GM13976 (cell line): ENCODE data around the gene ADGB.
"Not testable (repeated sequence)": the region's sequence is repeated elsewhere in the genome, so short reads cannot be mapped to it uniquely, and the experiment has no call there.

Experiments
- DNase-seq: peaks from one replicate; pipeline ENCODE4 v3.0.0; 2012; ENCODE audit warnings: low spot score
- in situ Hi-C: fragments of 300-500 bp; cut with MboI; formaldehyde crosslinking; loops from one replicate; pipeline ENCODE4 v1.12.0; 2022; ENCODE audit warnings: low sequenced_read_pairs, mixed read lengths, inconsistent platforms; ENCODE audit not compliant: unreplicated experiment
- TF ChIP-seq, protein P1 (sequence below): IDR thresholded peaks from 2 replicates; pipeline ENCODE4 v1.5.1; 2012; ENCODE audit warnings: borderline replicate concordance, mild to moderate bottlenecking; ENCODE audit not compliant: insufficient read depth; ENCODE audit errors: extremely low read depth, missing control alignments, control extremely low read depth

The ADGB gene

DNA sequence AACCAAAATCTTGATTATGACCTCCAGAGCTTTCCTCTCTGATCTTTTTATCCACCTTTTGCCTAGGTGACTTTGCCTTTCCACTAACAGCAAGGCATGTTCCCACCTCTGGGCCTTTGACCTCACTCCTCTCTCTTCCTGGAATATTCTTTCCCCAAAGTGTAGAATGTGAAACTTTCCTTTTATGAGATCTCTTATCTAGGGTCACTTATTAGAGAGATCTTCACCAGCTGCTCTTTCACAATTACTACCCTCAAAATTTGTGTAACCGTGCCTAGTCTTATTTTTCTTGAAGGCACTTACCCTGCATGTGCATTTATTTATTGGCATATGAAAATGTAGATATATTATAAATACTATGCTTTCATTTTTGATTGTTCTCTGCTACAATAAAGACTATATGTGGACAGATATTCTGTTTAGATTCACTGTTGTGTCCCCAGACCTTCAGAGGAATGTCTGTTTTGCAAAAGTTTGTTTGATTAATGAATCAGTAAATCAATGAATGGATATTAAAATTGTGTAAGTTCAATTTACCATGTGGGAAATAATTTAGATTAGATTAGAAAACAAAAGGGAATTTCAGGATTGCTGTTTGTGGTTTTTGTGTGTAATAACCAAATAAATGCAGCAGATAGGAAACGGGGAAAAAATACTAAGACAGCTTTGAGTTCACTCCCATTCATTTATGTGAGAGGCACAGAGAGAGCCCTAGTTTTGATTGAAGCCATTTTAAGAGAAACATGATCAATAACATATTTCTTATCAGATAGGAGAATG lies 207.0 kb downstream of the ADGB start:
- TF ChIP-seq, protein P1, sequence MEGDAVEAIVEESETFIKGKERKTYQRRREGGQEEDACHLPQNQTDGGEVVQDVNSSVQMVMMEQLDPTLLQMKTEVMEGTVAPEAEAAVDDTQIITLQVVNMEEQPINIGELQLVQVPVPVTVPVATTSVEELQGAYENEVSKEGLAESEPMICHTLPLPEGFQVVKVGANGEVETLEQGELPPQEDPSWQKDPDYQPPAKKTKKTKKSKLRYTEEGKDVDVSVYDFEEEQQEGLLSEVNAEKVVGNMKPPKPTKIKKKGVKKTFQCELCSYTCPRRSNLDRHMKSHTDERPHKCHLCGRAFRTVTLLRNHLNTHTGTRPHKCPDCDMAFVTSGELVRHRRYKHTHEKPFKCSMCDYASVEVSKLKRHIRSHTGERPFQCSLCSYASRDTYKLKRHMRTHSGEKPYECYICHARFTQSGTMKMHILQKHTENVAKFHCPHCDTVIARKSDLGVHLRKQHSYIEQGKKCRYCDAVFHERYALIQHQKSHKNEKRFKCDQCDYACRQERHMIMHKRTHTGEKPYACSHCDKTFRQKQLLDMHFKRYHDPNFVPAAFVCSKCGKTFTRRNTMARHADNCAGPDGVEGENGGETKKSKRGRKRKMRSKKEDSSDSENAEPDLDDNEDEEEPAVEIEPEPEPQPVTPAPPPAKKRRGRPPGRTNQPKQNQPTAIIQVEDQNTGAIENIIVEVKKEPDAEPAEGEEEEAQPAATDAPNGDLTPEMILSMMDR, result no peak
- in situ Hi-C loops, result no loop called here
- DNase-seq, result no peak

DNA sequence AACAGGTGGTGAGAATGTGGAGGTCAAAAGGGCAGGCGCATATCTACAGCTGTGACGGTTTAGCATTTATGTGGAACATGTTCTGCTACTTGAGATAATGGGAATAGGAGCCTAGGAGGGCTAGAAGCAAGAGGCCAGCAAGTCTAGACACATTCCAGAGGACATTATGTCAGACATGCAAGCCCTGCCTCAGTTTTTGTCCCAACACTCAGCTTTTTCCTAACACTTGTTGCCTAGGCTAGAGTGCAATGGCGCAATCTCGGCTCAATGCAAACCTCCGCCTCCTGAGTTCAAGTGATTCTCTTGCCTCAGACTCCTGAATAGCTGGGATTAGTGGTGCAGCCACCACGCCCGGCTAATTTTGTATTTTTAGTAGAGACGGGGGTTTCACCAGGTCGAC lies 210.2 kb downstream of the ADGB start:
- in situ Hi-C loops, result not testable (repeated sequence)

DNA sequence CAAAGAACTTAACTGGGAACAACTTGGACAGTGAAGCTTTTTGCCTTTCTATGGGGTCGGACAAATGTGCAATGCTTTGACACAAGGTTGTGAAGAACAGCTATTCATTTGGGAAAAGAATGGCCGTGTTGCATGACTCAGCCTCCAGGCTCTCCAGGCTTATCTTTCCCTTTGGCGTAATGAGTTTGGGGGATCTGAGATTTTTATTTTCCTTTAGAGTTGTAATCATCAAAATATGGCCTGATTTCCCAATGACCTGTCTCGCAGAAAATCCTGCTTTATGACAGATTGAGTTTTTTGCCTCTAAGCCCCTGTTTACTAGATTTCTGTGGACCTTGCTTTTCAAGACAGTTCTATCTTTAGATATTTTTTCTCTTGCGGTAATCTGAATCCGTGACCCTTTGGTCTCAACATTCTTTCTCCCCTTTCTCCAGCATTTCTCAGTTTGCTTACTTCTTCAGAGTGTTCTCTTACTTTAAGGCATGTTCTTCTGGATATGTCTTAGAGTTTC lies 214.1 kb downstream of the ADGB start:
- in situ Hi-C loops, DNase-seq: not testable (repeated sequence)

More for the DNA sequence above, 210.2 kb downstream of the ADGB start:
- not testable (repeated sequence) for DNase-seq

GRCh38 chr6:146813554-146813953 lies 214.8 kb downstream of the ADGB start:
- TF ChIP-seq, protein P1, result no peak
- in situ Hi-C loops, result no loop called here
- no peak for DNase-seq

- TF ChIP-seq, protein P1, result no peak
- in situ Hi-C loops, result no loop called here
- DNase-seq, result no peak
Observed at GRCh38 chr6:146814148-146814750, 215.5 kb downstream of the ADGB start.

GRCh38 chr6:146815511-146816462 lies 217.0 kb downstream of the ADGB start:
- DNase-seq, in situ Hi-C loops: not testable (repeated sequence)

DNA sequence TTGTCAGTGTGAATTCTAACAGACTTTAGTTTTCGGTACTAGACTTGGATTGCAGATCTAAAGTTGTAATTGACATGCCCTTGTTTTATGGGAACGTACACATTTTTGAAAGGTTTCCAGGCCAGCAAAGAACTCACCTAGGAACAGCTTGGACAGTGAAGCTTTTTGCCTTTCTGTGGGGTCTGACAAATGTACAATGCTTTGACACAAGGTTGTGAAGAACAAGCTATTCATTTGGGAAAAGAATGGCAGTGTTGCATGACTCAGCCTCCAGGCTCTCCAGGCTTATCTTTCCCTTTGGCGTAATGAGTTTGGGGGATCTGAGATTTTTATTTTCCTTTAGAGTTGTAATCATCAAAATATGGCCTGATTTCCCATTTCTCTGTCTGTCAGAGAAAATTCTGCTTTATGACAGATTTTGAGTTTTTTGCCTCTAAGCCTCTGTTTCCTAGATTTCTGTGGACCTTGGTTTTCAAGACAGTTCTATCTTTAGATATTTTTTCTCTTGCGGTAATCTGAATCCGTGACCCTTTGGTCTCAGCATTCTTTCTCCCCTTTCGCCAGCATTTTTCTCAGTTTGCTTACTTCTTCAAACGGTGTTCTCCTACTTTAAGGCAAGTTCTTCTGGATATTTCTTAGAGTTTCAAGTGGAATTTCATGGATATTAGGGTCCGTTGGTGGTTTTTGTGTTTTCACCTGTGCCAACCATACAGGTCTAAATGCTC lies 221.0 kb downstream of the ADGB start:
- DNase-seq, result no peak
- in situ Hi-C loops, result no loop called here
- TF ChIP-seq, protein P1, result no peak
